ENCODE measurements around the gene KIF6. TPM values are rescaled to one million over a fixed set of nuclear protein-coding genes. Genes with fewer than 3 reads are reported as not detected.

Gene KIF6
- total RNA-seq, 1 donor from 2014 or later, result not detected

- no peak for DNase-seq (ENCODE audit: low read depth, low spot score)
These were observed 61.0 kb downstream of the KIF6 start for GRCh38 chr6:39664173-39664572.

- DNase-seq (ENCODE audit: low read depth, low spot score), result no peak
These were observed 67.7 kb downstream of the KIF6 start for GRCh38 chr6:39657355-39658135.

GRCh38 chr6:39654121-39654520 is 71.1 kb downstream of the KIF6 start:
- DNase-seq (ENCODE audit: low read depth, low spot score), result no peak

DNA sequence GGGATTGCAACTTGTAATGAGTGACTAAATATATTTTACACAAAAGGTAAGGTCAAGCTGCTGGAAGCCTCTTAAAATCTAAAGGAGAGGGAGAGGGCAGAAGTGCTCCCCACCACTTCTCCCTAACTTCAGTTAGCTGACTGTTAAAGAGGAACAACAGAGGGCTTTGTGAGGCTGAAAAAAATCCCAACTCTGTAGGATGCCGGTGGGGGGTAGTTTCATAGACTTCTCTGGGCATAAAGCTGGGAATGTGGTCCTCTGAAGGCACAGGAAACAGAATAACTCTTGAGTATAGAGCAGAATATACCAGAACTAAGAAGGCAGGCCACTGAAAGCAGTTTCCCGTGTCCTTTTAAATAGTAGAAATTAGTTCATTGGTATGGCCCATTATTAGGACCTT is 71.6 kb downstream of the KIF6 start:
- no peak for DNase-seq (ENCODE audit: low read depth, low spot score)

GRCh38 chr6:39649996-39650395 is 75.2 kb downstream of the KIF6 start:
- no peak for DNase-seq (ENCODE audit: low read depth, low spot score)

GRCh38 chr6:39646751-39647420 is 78.3 kb downstream of the KIF6 start:
- DNase-seq (ENCODE audit: low read depth, low spot score), result no peak

DNA sequence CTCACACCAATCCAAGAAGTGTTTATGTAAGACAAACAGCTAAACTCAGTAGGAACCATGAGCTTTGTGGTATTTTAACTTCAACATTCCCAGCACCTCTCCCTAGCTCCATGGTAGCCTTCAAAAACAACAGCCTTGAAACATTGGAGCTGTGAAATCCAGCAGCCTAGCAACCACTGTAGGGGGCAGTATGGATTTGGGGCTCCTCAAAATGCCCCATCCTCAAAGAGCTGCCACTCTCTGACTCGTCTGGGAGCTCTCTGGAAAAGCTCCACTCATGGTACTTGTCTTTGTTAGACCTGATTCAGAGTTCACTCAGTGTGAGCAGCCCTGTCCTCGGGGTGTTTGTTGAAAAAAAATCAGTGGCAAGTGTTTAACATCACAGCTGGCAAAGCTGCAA is 82.9 kb downstream of the KIF6 start:
- DNase-seq (ENCODE audit: low read depth, low spot score), result no peak

DNA sequence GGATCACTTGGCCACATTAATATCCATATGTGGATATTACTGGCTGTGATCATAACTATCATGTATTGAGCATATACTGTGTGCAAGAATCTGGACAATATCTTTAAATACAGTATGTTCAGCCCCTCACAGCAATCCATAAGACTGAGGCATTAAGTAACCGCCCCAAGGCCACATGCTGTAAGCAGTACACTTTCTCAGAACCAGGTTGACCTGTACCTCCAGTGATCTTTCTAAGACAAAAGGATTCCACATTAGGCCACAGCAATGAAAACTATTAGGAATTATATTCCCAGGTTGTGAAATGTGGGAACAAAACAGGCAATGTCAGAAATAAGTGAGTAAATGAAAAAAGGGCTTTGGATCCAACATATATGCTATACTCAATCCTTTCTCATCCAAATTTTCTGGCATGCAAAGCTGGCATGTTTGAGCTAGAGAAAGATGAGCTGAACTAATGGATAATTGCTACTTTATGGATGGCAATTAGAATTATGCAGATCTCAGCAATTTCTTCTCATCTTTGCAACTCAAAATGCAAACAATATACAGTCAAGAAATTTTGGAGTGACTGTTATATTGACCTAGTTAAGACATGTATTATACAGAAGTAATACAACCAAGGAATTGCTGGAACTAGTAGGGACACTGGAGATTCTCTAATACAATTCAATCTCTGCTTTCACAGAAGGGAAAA is 86.9 kb downstream of the KIF6 start:
- no peak for DNase-seq (ENCODE audit: low read depth, low spot score)

DNA sequence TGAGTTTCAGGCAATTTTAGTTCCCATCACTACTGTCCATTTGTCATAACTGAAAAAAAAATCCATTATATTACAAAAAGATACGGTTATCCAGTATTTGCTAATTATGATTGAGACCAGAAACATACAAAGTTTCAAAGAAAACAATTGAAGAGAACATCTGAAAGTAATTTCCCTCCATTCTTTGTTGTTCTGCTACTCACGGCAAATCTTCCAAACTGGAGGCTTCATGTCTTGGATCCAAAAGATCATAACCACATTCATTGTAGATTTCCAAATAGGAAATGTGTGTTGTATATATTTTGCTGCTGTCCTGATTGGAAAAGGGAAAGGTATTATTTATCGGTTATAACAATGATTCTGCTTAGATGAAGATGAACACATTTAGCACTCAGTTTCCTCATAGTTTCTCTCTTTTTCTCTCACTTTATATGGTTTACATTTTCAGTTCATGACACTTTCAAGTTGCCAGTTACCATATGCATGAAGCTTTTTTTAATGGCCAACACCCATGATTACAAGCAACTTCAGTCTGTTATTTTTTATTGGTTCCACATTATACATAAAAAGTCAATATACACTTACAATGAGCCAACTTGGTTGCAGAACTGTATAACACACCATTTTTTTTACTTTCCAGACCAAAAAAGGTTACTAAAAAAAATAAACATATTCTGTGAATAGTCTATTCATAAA is 90.4 kb downstream of the KIF6 start:
- no peak for DNase-seq (ENCODE audit: low read depth, low spot score)

DNA sequence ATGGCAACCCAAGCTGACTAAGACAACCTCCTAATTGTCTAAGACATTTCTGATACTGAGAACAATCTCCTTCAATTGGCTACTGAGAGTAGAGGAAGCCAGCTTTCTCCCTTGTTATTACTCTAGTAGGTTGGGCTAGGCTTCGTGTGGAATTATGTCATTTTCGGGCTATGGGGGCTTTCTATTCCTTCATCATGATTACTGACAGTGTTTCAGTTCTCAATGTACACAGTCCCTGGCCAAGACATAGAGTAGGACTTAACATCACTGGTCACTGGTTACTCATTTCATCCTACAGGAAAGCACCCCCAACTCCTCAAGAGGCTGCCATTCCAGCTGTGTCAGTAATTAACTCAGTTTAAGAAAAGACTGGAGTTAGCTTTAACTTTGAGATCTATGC is 100.0 kb downstream of the KIF6 start:
- DNase-seq (ENCODE audit: low read depth, low spot score), result no peak

GRCh38 chr6:39623750-39624149 is 101.5 kb downstream of the KIF6 start:
- no peak for DNase-seq (ENCODE audit: low read depth, low spot score)

GRCh38 chr6:39617520-39617919 is 107.7 kb downstream of the KIF6 start:
- DNase-seq (ENCODE audit: low read depth, low spot score), result no peak

DNA sequence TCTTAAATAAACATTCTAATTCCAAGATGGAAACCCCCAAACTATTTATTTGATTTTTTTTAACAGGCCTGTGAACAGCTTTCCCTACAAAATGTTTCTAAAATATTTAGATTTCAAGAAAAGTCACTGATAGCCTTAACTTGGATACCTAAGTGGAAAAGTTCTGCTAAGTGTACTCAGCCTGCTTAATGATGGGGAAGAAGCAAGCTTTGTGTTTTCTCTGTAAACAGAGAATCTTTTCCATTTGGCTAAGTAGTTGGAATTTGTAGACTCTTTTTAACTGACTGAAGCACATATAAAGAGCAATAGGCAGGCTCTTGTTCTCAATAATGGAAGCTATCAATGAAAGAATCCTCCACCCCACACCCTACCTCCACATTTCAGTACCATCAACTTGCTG is 108.2 kb downstream of the KIF6 start:
- DNase-seq (ENCODE audit: low read depth, low spot score), result no peak

GRCh38 chr6:39615622-39616021 is 109.6 kb downstream of the KIF6 start:
- DNase-seq (ENCODE audit: low read depth, low spot score), result no peak

- no peak for DNase-seq (ENCODE audit: low read depth, low spot score)
These were observed 110.7 kb downstream of the KIF6 start for GRCh38 chr6:39614393-39614950.

GRCh38 chr6:39610221-39610620 is 115.0 kb downstream of the KIF6 start:
- DNase-seq (ENCODE audit: low read depth, low spot score), result no peak

DNA sequence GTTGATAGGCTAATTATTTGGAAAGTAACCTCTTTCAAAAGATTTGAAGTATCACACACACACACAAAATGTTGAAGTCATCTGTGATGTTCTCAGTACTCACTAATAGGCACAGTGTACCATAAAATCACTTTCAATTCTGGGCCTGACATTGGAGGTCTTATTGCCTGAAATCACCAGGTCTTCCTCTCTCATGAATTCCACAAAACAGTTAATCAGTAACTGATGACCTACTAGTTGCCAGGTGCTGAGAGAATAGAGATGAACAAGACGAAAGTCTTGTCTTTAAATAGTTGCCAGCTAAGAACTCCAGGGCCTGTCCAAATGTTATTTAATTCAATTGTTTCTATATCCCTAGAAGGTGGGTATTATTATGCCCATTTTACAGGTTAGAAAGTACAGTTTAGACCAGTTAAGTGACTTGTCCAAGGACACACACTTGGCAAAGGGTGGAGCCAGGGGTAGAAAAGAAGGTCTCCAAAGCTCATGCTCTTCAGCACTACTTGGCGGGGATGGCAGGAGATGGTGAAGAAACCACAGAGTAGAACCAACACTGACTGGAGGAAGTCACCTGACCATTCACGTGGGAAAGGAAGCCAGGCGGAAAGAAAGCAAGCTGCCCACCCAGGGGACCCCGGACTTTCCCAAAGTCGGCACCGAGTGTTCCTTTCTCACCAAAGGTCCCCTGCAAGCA is 116.4 kb downstream of the KIF6 start:
- DNase-seq (ENCODE audit: low read depth, low spot score), result no peak

GRCh38 chr6:39602601-39603519 is 122.3 kb downstream of the KIF6 start:
- DNase-seq (ENCODE audit: low read depth, low spot score), result no peak

- no peak for DNase-seq (ENCODE audit: low read depth, low spot score)
These were observed 125.2 kb downstream of the KIF6 start for GRCh38 chr6:39599973-39600372.

DNA sequence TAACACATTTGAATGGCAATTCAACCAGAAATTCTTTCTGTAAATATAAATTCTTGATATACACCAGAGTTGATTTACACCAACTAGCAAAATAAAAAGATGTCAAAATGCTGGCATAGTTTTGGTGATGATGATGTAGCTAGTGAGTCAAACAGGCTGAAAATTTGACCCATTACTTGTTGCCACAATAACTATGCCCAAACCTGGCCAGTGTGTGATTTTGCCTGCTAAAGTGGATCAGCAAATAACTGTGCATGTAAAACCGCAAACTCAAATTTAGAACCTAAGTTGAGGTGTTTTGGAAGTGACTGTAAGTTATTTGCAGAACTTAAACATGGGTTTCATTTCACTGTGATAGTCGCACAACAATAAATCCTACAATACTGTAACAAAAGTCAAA is 125.9 kb downstream of the KIF6 start:
- DNase-seq (ENCODE audit: low read depth, low spot score), result no peak

Measured in pulmonary artery endothelial cell (primary cell).